T follicular helper cell (primary cell): ENCODE measurements around the gene FLVCR2.

ENCODE experiments used
- DNase-seq: peaks from one replicate; pipeline ENCODE4 v3.0.0-alpha.2; 2020; ENCODE audit warnings: low read depth
- total RNA-seq, 2 experiments: gene quantifications; one replicate each; lab custom pipeline; 2026; lab: John Stamatoyannopoulos, UW

The FLVCR2 gene
- 7.3 to 13.8 reads per million in 2 experiments for total RNA-seq

GRCh38 chr14:75578102-75578785 is at the start of gene FLVCR2:
Gene FLVCR2, plus strand, starts transcription at chr14:75578620. Its CDS starts 353 bp downstream, at chr14:75578973.
- DNase-seq: peak; percentile 37

- DNase-seq: no peak
These were observed 47.2 kb upstream of the FLVCR2 start for GRCh38 chr14:75531256-75531655.

- DNase-seq: no peak
These were observed 46.6 kb upstream of the FLVCR2 start for GRCh38 chr14:75531660-75532317.

- no peak for DNase-seq
These were observed 44.4 kb upstream of the FLVCR2 start for GRCh38 chr14:75533791-75534555.

GRCh38 chr14:75535164-75535898 is 43.1 kb upstream of the FLVCR2 start:
- DNase-seq: no peak

- no peak for DNase-seq
These were observed 41.3 kb upstream of the FLVCR2 start for GRCh38 chr14:75537071-75537470.

- no peak for DNase-seq
These were observed 39.3 kb upstream of the FLVCR2 start for GRCh38 chr14:75539162-75539560.

GRCh38 chr14:75539561-75540478 is 38.6 kb upstream of the FLVCR2 start:
- peak; percentile 27 for DNase-seq

GRCh38 chr14:75540479-75540851 is 38.0 kb upstream of the FLVCR2 start:
- DNase-seq: no peak

- peak; percentile 62 for DNase-seq
These were observed 35.8 kb upstream of the FLVCR2 start for GRCh38 chr14:75542588-75543091.

- no peak for DNase-seq
These were observed 35.2 kb upstream of the FLVCR2 start for GRCh38 chr14:75543253-75543652.

GRCh38 chr14:75543786-75544185 is 34.6 kb upstream of the FLVCR2 start:
- no peak for DNase-seq

GRCh38 chr14:75545907-75546306 is 32.5 kb upstream of the FLVCR2 start:
- no peak for DNase-seq

GRCh38 chr14:75547552-75548250 is 30.7 kb upstream of the FLVCR2 start:
- no peak for DNase-seq

GRCh38 chr14:75548544-75548943 is 29.9 kb upstream of the FLVCR2 start:
- no peak for DNase-seq

- DNase-seq: no peak
These were observed 29.3 kb upstream of the FLVCR2 start for GRCh38 chr14:75549169-75549568.

- no peak for DNase-seq
These were observed 27.4 kb upstream of the FLVCR2 start for GRCh38 chr14:75551021-75551420.

GRCh38 chr14:75553157-75553556 is 25.3 kb upstream of the FLVCR2 start:
- no peak for DNase-seq

GRCh38 chr14:75553761-75554364 is 24.6 kb upstream of the FLVCR2 start:
- DNase-seq: no peak

- DNase-seq: no peak
These were observed 23.9 kb upstream of the FLVCR2 start for GRCh38 chr14:75554482-75554881.
